Sigmoid colon (tissue), 4 donors: ENCODE measurements around the gene STK11IP.

ENCODE experiments used
- CTCF ChIP-seq, 4 experiments: fragments of 450-650 bp in 3 of 4; fragments of 200-600 bp in 1 of 4; IDR thresholded peaks; one replicate each; pipeline ENCODE4 v1.5.1; 2016 to 2019; ENCODE audit warnings: antibody characterized with exemption in 4 of 4, mild to moderate bottlenecking in 3 of 4, moderate library complexity in 2 of 4
- POLR2A ChIP-seq, 2 donors: fragments of 450-650 bp; IDR thresholded peaks; one replicate each; pipeline ENCODE4 v1.6.1; 2016; ENCODE audit warnings: antibody characterized with exemption in 2 of 2, mild to moderate bottlenecking in 2 of 2, moderate library complexity in 2 of 2
- POLR2AphosphoS5 ChIP-seq, 4 donors: sonication (generic); formaldehyde crosslinking; IDR thresholded peaks; one replicate each; pipeline ENCODE4 v1.6.1; 2017; ENCODE audit warnings: antibody characterized with exemption in 4 of 4

GRCh38 chr2:219603771-219604170 is 6.1 kb downstream of the STK11IP start:
- TF ChIP-seq CTCF (IDR thresholded peaks at IDR 0.05) = no peak
- no peak for TF ChIP-seq POLR2AphosphoS5 (IDR thresholded peaks at IDR 0.05)
- TF ChIP-seq POLR2A (IDR thresholded peaks at IDR 0.05) = no peak
